GM12891 (cell line): ENCODE results near the gene METRN.

Source experiments
- PAX5 ChIP-seq: IDR thresholded peaks from 2 replicates; pipeline ENCODE4 v1.6.1; 2011; ENCODE audit warnings: low read length, moderate library complexity, mild to moderate bottlenecking; ENCODE audit not compliant: insufficient read depth, severe bottlenecking
- POLR2A ChIP-seq: IDR thresholded peaks from 2 replicates; pipeline ENCODE4 v1.6.1; 2011; ENCODE audit warnings: low read depth, low read length, control low read depth
- POLR2AphosphoS5 ChIP-seq: IDR thresholded peaks from 2 replicates; pipeline ENCODE4 v1.6.1; 2011; ENCODE audit warnings: low read depth, low read length, control low read depth
- POU2F2 ChIP-seq: IDR thresholded peaks from 2 replicates; pipeline ENCODE4 v1.6.1; 2011; ENCODE audit warnings: low read depth, mild to moderate bottlenecking, control low read depth, low read length, moderate library complexity
- TAF1 ChIP-seq: IDR thresholded peaks from 2 replicates; pipeline ENCODE4 v1.6.1; 2011; ENCODE audit warnings: low read depth, low read length, control low read depth

DNA sequence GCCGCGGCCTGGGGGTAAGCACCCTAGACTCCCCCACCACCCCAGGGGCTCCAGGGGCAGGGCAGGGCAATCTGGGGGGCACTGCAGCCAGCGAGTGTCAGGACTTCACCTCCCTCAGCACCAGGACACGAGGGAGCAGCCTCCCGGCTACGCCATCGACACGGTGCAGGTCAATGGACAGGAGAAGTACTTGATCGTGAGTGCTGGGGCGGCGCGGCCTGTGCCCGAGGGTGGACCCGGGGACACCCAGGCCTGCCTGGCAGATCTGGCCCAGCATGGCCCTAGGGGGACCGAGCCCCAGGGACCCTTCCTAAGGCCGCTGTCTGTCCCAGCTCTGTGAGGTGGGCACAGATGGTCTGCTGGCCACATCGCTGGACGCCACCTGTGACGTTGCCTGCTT is 42.5 kb upstream of the METRN start:
- TF ChIP-seq POLR2A: no peak
- TF ChIP-seq POLR2AphosphoS5: no peak
- no peak for TF ChIP-seq PAX5
- no peak for TF ChIP-seq TAF1
- no peak for TF ChIP-seq POU2F2
